GM19395 (cell line): ENCODE results near the gene NAPEPLD.
"Not testable (repeated sequence)": the region's sequence is repeated elsewhere in the genome, so short reads cannot be mapped to it uniquely, and the experiment has no call there.

ENCODE experiments used
- ATAC-seq: cut with Tn5 transposase; IDR thresholded peaks from one replicate; pipeline ENCODE4 v1.9.1; 2021; ENCODE audit warnings: mild to moderate bottlenecking, moderate library complexity; ENCODE audit not compliant: unreplicated experiment

NAPEPLD gene

DNA sequence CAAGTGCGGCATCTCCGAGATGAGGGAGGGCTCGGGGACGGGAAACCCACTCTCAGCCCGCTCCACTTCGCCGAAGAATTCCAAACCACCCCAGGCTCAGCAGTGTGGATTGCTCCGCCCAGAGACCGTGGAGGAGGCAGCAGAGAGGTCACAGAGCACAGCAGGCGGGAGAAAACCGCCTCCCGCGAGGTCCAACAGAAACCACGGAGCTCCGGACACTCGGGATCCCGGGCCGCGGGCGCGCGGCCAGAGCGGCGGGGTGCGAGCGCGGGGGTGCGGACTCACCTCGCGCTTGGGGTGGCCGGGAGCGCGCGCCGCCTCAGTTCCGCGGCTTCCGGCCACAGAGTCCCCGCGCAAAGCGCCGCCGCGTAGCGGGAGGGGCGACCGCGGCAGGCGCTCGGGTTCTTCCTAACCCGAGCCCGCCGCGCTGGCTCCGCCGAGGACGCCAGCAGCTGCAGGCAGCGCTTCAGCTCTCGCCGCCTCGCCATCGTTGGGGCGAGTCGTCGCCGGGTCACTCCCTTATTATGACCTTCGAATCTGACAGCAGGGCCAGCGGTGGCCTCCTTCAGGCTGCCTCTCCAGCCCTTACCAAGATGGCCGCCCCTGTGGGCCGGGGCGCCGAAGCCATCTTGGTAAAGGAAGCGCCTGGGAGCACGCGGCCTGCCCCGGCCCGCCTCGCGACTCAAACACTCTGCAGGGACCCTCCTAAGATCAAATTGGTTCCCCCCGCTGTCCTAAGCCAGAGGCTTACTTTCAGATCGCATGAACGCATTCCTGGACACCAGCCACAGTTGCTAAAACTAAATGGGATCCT lies at the start of gene NAPEPLD:
Gene NAPEPLD (minus strand): TSS at position 106 of the 814 bp plus-strand sequence. CDS start 20,323 bp downstream, outside the sequence.
- ATAC-seq = peak; percentile 88

- not testable (repeated sequence) for ATAC-seq
Measured at GRCh38 chr7:103198079-103198478, 49.2 kb upstream of the NAPEPLD start.

- ATAC-seq = not testable (repeated sequence)
Measured at GRCh38 chr7:103195364-103195763, 46.5 kb upstream of the NAPEPLD start.

GRCh38 chr7:103172415-103173146 lies 23.7 kb upstream of the NAPEPLD start:
- ATAC-seq = not testable (repeated sequence)

DNA sequence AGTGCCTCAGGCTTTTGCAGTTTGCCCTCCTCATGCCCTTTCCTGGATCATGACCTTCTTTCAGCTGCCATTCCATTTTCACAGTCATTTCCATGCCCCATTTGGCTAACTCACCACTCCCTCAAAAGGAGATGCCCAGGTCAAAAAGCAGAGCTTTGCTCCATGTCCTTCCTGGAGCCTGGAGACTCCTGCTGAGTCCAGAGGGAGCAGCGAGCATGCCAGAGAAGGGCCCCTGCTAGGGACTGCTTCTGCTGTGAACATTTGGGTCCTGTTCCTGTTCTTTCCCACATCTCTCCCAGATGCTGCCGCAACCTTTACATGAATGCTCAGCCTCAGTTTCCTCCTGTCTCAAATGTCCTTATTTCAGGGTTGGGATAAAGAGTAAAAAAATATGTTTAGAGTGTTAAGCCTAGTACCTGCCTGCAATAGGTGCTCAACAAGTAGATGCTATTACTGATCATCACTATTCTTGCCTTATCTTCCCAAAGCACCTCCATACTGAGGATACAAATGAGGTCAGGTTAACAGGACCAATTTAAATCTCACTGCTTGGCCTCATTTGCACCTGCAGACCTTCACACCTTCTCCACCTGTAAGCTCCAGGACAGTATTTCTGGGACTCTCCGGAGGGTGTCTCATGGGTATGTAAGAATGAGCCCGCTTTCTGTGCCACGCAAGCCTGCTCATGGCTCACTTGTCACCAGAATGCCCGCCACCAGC lies 23.0 kb upstream of the NAPEPLD start:
- not testable (repeated sequence) for ATAC-seq

DNA sequence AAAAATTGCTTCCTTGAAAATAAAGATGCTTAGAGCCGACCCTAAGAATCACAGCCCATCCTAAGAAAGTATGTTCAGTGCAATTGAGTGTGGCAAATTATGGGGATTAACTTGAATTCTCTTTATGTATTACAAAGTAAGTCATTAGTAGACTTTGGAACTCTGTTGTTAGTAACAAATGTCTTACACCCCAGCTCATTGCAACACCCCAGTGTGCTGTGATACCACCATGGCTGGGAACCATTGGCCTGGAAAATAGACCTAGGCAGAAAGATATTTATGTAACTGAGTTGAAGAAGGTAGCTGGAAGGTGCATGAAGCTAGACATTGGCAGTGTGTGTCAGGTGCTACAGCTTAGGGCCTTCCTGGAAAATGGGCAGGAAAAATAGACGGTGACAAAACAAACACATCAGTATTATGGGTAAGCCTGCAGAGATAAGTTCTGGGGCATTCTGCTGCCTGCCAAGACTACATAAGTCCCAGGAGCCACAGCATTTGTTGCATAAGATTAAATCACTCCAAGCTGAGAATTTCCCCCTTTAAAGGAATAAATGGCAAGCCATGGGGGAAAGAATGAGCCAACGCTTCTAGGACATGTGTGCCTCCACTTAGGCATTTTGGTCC lies 18.1 kb upstream of the NAPEPLD start:
- not testable (repeated sequence) for ATAC-seq

DNA sequence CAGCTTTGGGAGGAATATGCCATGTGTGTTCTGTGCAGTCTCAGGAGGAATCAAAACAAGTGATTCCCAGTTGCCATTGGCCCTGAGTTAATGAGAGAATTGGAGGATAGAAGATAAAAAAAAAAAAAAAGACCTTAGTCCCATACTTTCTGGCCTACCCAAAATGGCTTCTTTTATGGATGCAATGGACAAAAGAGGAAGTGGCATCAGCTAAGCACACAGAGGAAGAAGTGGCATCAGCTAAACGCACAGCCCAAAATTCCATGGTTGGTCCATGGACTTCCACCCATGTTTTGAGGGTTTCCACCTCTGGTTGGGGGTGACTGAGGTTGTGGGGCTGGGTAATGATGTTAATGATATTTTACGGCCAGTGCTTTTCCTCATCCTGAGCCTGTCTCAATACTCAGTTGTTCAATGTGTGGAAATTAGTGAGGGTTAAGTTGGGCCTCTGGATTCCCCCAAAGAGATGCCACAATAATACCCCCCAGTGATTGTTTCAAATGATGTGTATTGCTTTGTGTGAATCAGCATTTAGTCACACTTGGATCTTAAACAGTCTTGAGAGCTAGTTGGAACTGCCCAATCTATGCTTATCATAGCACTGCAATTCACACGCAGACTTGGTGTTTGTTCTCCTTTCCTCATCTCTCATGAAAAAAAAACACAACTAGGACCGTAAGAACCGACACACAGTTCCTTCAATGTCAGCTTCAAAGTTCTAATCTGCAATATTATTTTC lies 14.4 kb upstream of the NAPEPLD start:
- not testable (repeated sequence) for ATAC-seq

GRCh38 chr7:103162641-103163040 lies 13.7 kb upstream of the NAPEPLD start:
- ATAC-seq = not testable (repeated sequence)

- not testable (repeated sequence) for ATAC-seq
Measured at GRCh38 chr7:103161998-103162616, 13.2 kb upstream of the NAPEPLD start.

- ATAC-seq = not testable (repeated sequence)
Measured at GRCh38 chr7:103159072-103159471, 10.2 kb upstream of the NAPEPLD start.

GRCh38 chr7:103155331-103156024 lies 6.6 kb upstream of the NAPEPLD start:
- ATAC-seq = peak; percentile 86

- ATAC-seq = no peak
Measured at GRCh38 chr7:103154042-103154441, 5.1 kb upstream of the NAPEPLD start.

- ATAC-seq = not testable (repeated sequence)
Measured at GRCh38 chr7:103152744-103153617, 4.1 kb upstream of the NAPEPLD start.

DNA sequence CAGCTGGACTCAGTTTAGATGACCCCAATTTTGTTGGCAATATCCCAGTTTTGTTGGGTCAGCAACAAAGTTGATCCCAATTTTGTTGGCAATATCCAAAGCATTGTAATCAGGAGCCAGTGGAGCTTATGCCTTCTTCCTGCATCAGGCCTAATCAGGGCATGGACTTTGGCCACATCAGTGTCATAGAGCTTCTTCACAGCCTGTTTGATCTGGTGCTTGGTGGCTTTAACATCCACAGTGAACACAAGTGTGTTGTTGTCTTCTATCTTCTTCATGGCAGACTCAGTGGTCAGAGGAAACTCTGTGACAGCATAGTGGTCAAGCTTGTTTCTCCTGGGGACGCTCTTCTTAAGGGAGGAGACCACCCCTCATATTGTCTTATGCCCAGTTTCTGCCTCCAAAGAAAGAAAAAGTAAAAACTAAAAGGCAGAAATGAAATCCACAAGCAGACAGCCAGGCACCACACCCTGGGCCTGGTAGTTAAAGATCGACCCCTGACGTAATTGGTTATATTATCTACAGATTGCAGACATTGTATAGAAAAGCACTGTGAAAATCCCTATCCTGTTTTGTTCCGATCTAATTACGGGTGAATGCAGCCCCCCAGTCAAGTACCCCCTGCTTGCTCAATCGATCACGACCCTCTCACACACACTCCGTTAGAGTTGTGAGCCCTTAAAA lies 3.2 kb upstream of the NAPEPLD start:
- ATAC-seq = not testable (repeated sequence)

GRCh38 chr7:103150192-103150591 lies 1.3 kb upstream of the NAPEPLD start:
- no peak for ATAC-seq

GRCh38 chr7:103149808-103150180 lies 895 bp upstream of the NAPEPLD start:
- peak; percentile 35 for ATAC-seq

GRCh38 chr7:103148131-103148993 lies 537 bp downstream of the NAPEPLD start:
- no peak for ATAC-seq
